A549 (cell line): ENCODE measurements around the gene SPEM1. TPM values are rescaled to one million over a fixed set of nuclear protein-coding genes. Genes with fewer than 3 reads are reported as not detected.

ENCODE experiments used
- ATAC-seq, 2 experiments: fragments of 200-7000 bp in 1 of 2; fragments of >200 bp in 1 of 2; cut with Nextera tagmentation in 1 of 2; cut with Tn5 transposase in 1 of 2; 3 replicates each; pipeline versions ENCODE4 v1.8.0 to v1.9.1; 2018 to 2020; ENCODE audit warnings: mild to moderate bottlenecking in 1 of 2, moderate library complexity in 1 of 2
- CTCF ChIA-PET: fragments of 300-600 bp; sonication (Branson Sonifier 250); formaldehyde crosslinking; extraction: SDS; loops from one replicate; lab custom pipeline; 2021; ENCODE audit warnings: antibody characterized with exemption, inconsistent platforms; lab: Yijun Ruan, JAX
- POLR2A ChIA-PET: fragments of 350-600 bp; formaldehyde crosslinking; extraction: SDS; loops from one replicate; lab custom pipeline; 2021; ENCODE audit warnings: antibody characterized with exemption, inconsistent platforms; lab: Yijun Ruan, JAX
- DNase-seq, 2 experiments: peaks; one replicate each; pipeline versions ENCODE4 v3.0.0 to v3.0.0-alpha.2; 2011 to 2016; ENCODE audit warnings: low read depth in 1 of 2, low spot score in 1 of 2
- FAIRE-seq: peaks from 2 replicates; lab custom pipeline; 2011; peaks lifted over from hg19 to GRCh38; lab: Jason Lieb, UNC
- H3K27ac ChIP-seq, 2 experiments: fragments of >200 bp; sonication (Bioruptor Twin); formaldehyde crosslinking; 3 replicates each; pipeline ENCODE4 v1.5.1; 2016 to 2017
- H3K4me1 ChIP-seq: fragments of >200 bp; sonication (Bioruptor Twin); formaldehyde crosslinking; 3 replicates; pipeline ENCODE4 v1.6.1; 2016
- H3K4me2 ChIP-seq: fragments of >200 bp; sonication (Bioruptor Twin); formaldehyde crosslinking; 3 replicates; pipeline ENCODE4 v1.6.1; 2016
- H3K4me3 ChIP-seq: fragments of >200 bp; sonication (Bioruptor Twin); formaldehyde crosslinking; 3 replicates; pipeline ENCODE4 v1.5.1; 2016
- H3K9me3 ChIP-seq: fragments of >200 bp; sonication (Bioruptor Twin); formaldehyde crosslinking; 3 replicates; pipeline ENCODE4 v1.6.1; 2016
- BHLHE40 ChIP-seq: IDR thresholded peaks from 2 replicates; pipeline ENCODE4 v1.6.1; 2012; ENCODE audit warnings: low read depth, low read length, inconsistent platforms
- CEBPB ChIP-seq, 2 experiments: fragments of >200 bp in 1 of 2; sonication (Bioruptor Twin) in 1 of 2; formaldehyde crosslinking in 1 of 2; IDR thresholded peaks; 2 replicates each; pipeline ENCODE4 v1.6.1; 2012 to 2016
- CHD4 ChIP-seq: fragments of 200-600 bp; sonication (generic); IDR thresholded peaks from 2 replicates; pipeline ENCODE4 v1.6.1; 2016; ENCODE audit warnings: antibody characterized with exemption, mild to moderate bottlenecking, borderline replicate concordance
- ELK1 ChIP-seq: fragments of 150-350 bp; IDR thresholded peaks from 2 replicates; pipeline ENCODE4 v1.6.1; 2014; ENCODE audit warnings: low read depth, mild to moderate bottlenecking, low read length
- FOSL2 ChIP-seq, 2 experiments: fragments of 450-650 bp in 1 of 2; fragments of >200 bp in 1 of 2; sonication (Bioruptor Twin) in 1 of 2; formaldehyde crosslinking; IDR thresholded peaks; 2 replicates each; pipeline versions ENCODE4 v1.5.0 to v1.6.1; 2016 to 2020; ENCODE audit warnings: mild to moderate bottlenecking in 1 of 2, moderate library complexity in 1 of 2
- HDAC2 ChIP-seq: fragments of 200-600 bp; sonication (generic); IDR thresholded peaks from 2 replicates; pipeline ENCODE4 v1.6.1; 2016
- HOXB13 ChIP-seq: fragments of 250-450 bp; sonication (Bioruptor Pico); IDR thresholded peaks from 2 replicates; pipeline ENCODE4 v1.5.0; 2020; ENCODE audit warnings: low read depth, mild to moderate bottlenecking, moderate library complexity
- KDM1A ChIP-seq: fragments of 200-600 bp; sonication (generic); IDR thresholded peaks from 2 replicates; pipeline ENCODE4 v1.6.1; 2016; ENCODE audit warnings: low read depth, mild to moderate bottlenecking
- MAFK ChIP-seq: fragments of 450-650 bp; IDR thresholded peaks from 2 replicates; pipeline ENCODE4 v1.6.1; 2014; ENCODE audit not compliant: partially characterized antibody
- MAX ChIP-seq: IDR thresholded peaks from 2 replicates; pipeline ENCODE4 v1.6.1; 2012
- MAZ ChIP-seq: fragments of 150-350 bp; IDR thresholded peaks from 2 replicates; pipeline ENCODE4 v1.6.1; 2014; ENCODE audit warnings: antibody characterized with exemption, low read depth, low read length, borderline replicate concordance
- MYC ChIP-seq: IDR thresholded peaks from 2 replicates; pipeline ENCODE4 v1.6.1; 2012; ENCODE audit warnings: mild to moderate bottlenecking, inconsistent platforms, low read length, improper control_type of control experiment, borderline replicate concordance
- NR3C1 ChIP-seq: fragments of >200 bp; sonication (Bioruptor Twin); formaldehyde crosslinking; IDR thresholded peaks from 3 replicates; pipeline ENCODE4 v1.6.1; 2017
- RAD21 ChIP-seq, 2 experiments: fragments of >200 bp in 1 of 2; sonication (Bioruptor Twin) in 1 of 2; formaldehyde crosslinking in 1 of 2; IDR thresholded peaks in 1 of 2; conservative IDR thresholded peaks in 1 of 2; 2 replicates in 1 of 2; 3 replicates in 1 of 2; pipeline ENCODE4 v1.6.1; 2012 to 2018; ENCODE audit warnings: inconsistent platforms in 1 of 2
- RARB ChIP-seq: fragments of 250-450 bp; sonication (Bioruptor Pico); IDR thresholded peaks from 2 replicates; pipeline ENCODE4 v1.8.0; 2021; ENCODE audit warnings: mild to moderate bottlenecking, moderate library complexity
- RCOR1 ChIP-seq: fragments of 150-350 bp; IDR thresholded peaks from 2 replicates; pipeline ENCODE4 v1.6.1; 2014; ENCODE audit warnings: antibody characterized with exemption, low read length, low read depth
- REST ChIP-seq: fragments of 200-600 bp; sonication (generic); IDR thresholded peaks from 2 replicates; pipeline ENCODE4 v1.6.1; 2016; ENCODE audit warnings: antibody characterized with exemption, mild to moderate bottlenecking, moderate library complexity
- USF2 ChIP-seq: fragments of 450-650 bp; IDR thresholded peaks from 2 replicates; pipeline ENCODE4 v1.6.1; 2014; ENCODE audit warnings: antibody characterized with exemption
- WGBS: methylation state at CpG from one replicate; pipeline ENCODE4 v1.1.6; 2017; ENCODE audit errors: missing lambda C conversion rate; 5-methylcytosine and 5-hydroxymethylcytosine counted together
- polyA plus RNA-seq, 4 experiments: library from polyadenylated mRNA; depleted of rRNA in 3 of 4; stranded (reverse); fragments of >200 nt; fragmentation: RNase III in 1 of 4; extraction: RNeasy Plus Mini Kit Qiagen cat#74134 plus additional on column Dnase treatment in 1 of 4; gene quantifications; 2 replicates in 3 of 4; 3 replicates in 1 of 4; pipeline ENCODE4 v1.2.3, GENCODE V29; 2011 to 2017

Gene SPEM1
- polyA plus RNA-seq, 2 of the 4 experiments (the other 2 are of a cell fraction), result 0.09 TPM; not detected in 1

GRCh38 chr17:7468290-7468689 is 48.2 kb downstream of the SPEM1 start:
- no peak overlapping the region for H3K27ac ChIP-seq
- POLR2A ChIA-PET, result interaction anchor here (1.7 kb wide), 1 partner anchor 16 kb away, joined by 13 read pairs; the partner anchor contains the start of gene POLR2A
- H3K9me3 ChIP-seq, result no peaks in the 10 kb centered on the region
- H3K4me1 ChIP-seq, result peaks cover 24% of the 10 kb centered on the region
- H3K4me3 ChIP-seq, result no peak overlapping the region
- CTCF ChIA-PET, result interaction anchor here (1.5 to 30.1 kb wide), 2 partner anchors 10 to 27 kb away, joined by 6 to 342 read pairs; partner anchors contain the start of genes CHRNB1, FGF11 and TMEM102
- no peak overlapping the region for H3K4me2 ChIP-seq
- DNase-seq (no peak), ATAC-seq (no peak), FAIRE-seq (no peak)
- no peak for TF ChIP-seq CEBPB (IDR thresholded peaks at IDR 0.05)
- no peak for TF ChIP-seq NR3C1
- no peak for TF ChIP-seq USF2
- WGBS, result 95% methylated on average over 11 of the region's 11 CpGs

- Histone ChIP-seq H3K4me2 (no peak overlapping the region), H3K4me3 (no peak overlapping the region), H3K9me3 (no peaks in the 10 kb centered on the region), H3K4me1 (peaks cover 24% of the 10 kb centered on the region), H3K27ac (no peak overlapping the region)
- ATAC-seq, result no peak
- WGBS, result 78% methylated on average over 12 of the region's 12 CpGs
- TF ChIP-seq REST, result no peak
- no peak for TF ChIP-seq RCOR1
- no peak for TF ChIP-seq RARB (CRISPR knock-in tag)
- no peak for TF ChIP-seq HOXB13
- TF ChIP-seq KDM1A, result no peak
- TF ChIP-seq FOSL2 (IDR thresholded peaks at IDR 0.05), result no peak
- no peak for TF ChIP-seq FOSL2 (CRISPR knock-in tag; IDR thresholded peaks at IDR 0.05)
- no peak for TF ChIP-seq RAD21 (conservative IDR thresholded peaks at IDR 0.05 in 1 of 2, IDR thresholded peaks at IDR 0.05 in 1 of 2)
- TF ChIP-seq HDAC2, result no peak
- no peak for TF ChIP-seq MYC
- TF ChIP-seq MAX, result no peak
- no peak for TF ChIP-seq BHLHE40
- TF ChIP-seq ELK1, result no peak
- TF ChIP-seq MAZ, result no peak
- TF ChIP-seq MAFK, result no peak
- TF ChIP-seq CHD4, result no peak
- no peak for FAIRE-seq
- DNase-seq, result no peak
- ChIA-PET CTCF (interaction anchor here (1.5 to 30.1 kb wide), 2 partner anchors 10 to 28 kb away, joined by 6 to 342 read pairs; partner anchors contain the start of genes CHRNB1, FGF11 and TMEM102), POLR2A (no interaction called here)
Measured at GRCh38 chr17:7468804-7469389, 48.8 kb downstream of the SPEM1 start.
